Gastroesophageal sphincter (tissue), 4 donors: ENCODE results near the gene OR10G6. TPM values are rescaled to one million over a fixed set of nuclear protein-coding genes. Genes with fewer than 3 reads are reported as not detected.

Experiments
- ATAC-seq: fragments of 150-250 bp; one replicate; pipeline ENCODE4 v1.9.1; 2016; ENCODE audit warnings: mild to moderate bottlenecking, moderate library complexity
- H3K27ac ChIP-seq, 4 donors: fragments of 200-600 bp; sonication (generic) in 3 of 4; 1 replicate in 3 of 4; 2 replicates in 1 of 4; pipeline ENCODE4 v1.5.1; 2016 to 2019
- H3K27me3 ChIP-seq: fragments of 200-600 bp; sonication (generic); one replicate; pipeline ENCODE4 v1.5.1; 2019
- H3K36me3 ChIP-seq, 2 donors: fragments of 200-600 bp; sonication (generic); one replicate each; pipeline ENCODE4 v1.5.1; 2019; ENCODE audit warnings: control low read depth in 1 of 2
- H3K4me1 ChIP-seq, 3 donors: fragments of 200-600 bp; sonication (generic); 1 replicate in 2 of 3; 2 replicates in 1 of 3; pipeline ENCODE4 v1.5.1; 2016 to 2019; ENCODE audit warnings: control low read depth in 2 of 3
- H3K4me3 ChIP-seq, 2 donors: fragments of 200-600 bp; sonication (generic); one replicate each; pipeline ENCODE4 v1.5.1; 2019; ENCODE audit warnings: mild to moderate bottlenecking in 1 of 2, moderate library complexity in 1 of 2
- H3K9me3 ChIP-seq, 3 donors: fragments of 200-600 bp; sonication (generic); one replicate each; pipeline ENCODE4 v1.5.1; 2017 to 2019; ENCODE audit warnings: control low read depth in 2 of 3
- EP300 ChIP-seq: sonication (generic); formaldehyde crosslinking; IDR thresholded peaks from one replicate; pipeline ENCODE4 v1.6.1; 2017; ENCODE audit warnings: antibody characterized with exemption, mild to moderate bottlenecking
- POLR2A ChIP-seq, 2 donors: fragments of 450-650 bp; IDR thresholded peaks; one replicate each; pipeline ENCODE4 v1.6.1; 2017; ENCODE audit warnings: antibody characterized with exemption in 2 of 2, mild to moderate bottlenecking in 2 of 2, moderate library complexity in 1 of 2
- POLR2AphosphoS5 ChIP-seq: sonication (generic); formaldehyde crosslinking; IDR thresholded peaks from one replicate; pipeline ENCODE4 v1.6.1; 2017; ENCODE audit warnings: antibody characterized with exemption
- WGBS, 2 donors: methylation state at CpG; one replicate each; pipeline ENCODE4 v1.1.5; 2018; ENCODE audit warnings: low coverage in 1 of 2; 5-methylcytosine and 5-hydroxymethylcytosine counted together
- total RNA-seq, 4 donors: library from RNA; depleted of rRNA; stranded (reverse); fragments of >200 nt; gene quantifications; one replicate each; pipeline ENCODE4 v1.1.0, GENCODE V29; 2016
- TF ChIP-seq, protein P1 (sequence below), 4 experiments: fragments of 200-600 bp in 2 of 4; fragments of 450-650 bp in 2 of 4; sonication (generic) in 1 of 4; IDR thresholded peaks; one replicate each; pipeline ENCODE4 v1.5.1; 2017 to 2019; ENCODE audit warnings: antibody characterized with exemption in 4 of 4, mild to moderate bottlenecking in 2 of 4, moderate library complexity in 2 of 4

Gene OR10G6
- total RNA-seq, 4 donors from 2014 or later: not detected

DNA sequence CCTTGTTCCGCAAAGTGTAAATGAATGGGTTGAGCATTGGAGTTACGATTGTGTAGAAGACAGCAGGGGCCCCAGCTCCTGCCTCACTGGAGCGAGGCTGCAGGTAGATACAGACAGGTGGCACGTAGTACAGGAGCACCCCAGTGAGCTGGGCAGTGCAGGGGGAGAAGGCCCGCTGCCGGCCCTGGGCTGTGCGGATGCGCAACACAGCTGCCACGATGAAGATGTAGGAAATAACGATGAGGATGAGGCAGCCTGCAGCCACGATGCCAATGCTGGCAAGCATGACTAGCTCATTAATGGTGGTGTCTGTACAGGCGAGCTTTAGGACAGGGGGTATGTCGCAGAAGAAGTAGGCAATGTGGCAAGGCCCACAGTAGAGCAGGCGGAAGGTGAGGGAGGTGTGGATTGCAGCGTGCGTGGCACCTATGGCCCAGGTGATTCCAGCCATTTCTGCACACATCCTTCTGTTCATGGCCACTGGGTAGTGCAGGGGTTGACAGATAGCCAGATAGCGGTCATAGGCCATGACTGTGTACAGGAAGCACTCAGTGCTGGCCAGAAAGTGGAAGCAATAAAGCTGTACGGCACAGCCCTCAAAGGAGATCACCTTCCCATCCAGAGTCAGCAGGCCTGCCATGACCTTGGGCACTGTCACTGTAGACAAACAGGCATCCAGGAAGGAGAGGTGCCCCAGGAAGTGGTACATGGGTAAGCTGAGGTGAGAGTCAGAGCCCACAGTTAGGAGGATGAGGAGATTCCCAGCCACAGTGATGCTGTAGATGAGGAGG, 18.0 kb downstream of the OR10G6 start:
- no peak overlapping the region for H3K4me3 ChIP-seq
- H3K4me1 ChIP-seq: no peaks in the 10 kb centered on the region
- no peaks in the 10 kb centered on the region for H3K9me3 ChIP-seq
- no peak overlapping the region for H3K27ac ChIP-seq
- 76 to 86% methylated on average over 9 to 17 of the region's 18 CpGs for WGBS, 2 donors
- TF ChIP-seq, protein P1, sequence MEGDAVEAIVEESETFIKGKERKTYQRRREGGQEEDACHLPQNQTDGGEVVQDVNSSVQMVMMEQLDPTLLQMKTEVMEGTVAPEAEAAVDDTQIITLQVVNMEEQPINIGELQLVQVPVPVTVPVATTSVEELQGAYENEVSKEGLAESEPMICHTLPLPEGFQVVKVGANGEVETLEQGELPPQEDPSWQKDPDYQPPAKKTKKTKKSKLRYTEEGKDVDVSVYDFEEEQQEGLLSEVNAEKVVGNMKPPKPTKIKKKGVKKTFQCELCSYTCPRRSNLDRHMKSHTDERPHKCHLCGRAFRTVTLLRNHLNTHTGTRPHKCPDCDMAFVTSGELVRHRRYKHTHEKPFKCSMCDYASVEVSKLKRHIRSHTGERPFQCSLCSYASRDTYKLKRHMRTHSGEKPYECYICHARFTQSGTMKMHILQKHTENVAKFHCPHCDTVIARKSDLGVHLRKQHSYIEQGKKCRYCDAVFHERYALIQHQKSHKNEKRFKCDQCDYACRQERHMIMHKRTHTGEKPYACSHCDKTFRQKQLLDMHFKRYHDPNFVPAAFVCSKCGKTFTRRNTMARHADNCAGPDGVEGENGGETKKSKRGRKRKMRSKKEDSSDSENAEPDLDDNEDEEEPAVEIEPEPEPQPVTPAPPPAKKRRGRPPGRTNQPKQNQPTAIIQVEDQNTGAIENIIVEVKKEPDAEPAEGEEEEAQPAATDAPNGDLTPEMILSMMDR (IDR thresholded peaks at IDR 0.05): no peak
- no peak for TF ChIP-seq POLR2A (IDR thresholded peaks at IDR 0.05)
- no peak for TF ChIP-seq POLR2AphosphoS5
- no peak for TF ChIP-seq EP300
- no peak for ATAC-seq
- no peaks in the 10 kb centered on the region for H3K36me3 ChIP-seq
- H3K27me3 ChIP-seq: no peaks in the 10 kb centered on the region

DNA sequence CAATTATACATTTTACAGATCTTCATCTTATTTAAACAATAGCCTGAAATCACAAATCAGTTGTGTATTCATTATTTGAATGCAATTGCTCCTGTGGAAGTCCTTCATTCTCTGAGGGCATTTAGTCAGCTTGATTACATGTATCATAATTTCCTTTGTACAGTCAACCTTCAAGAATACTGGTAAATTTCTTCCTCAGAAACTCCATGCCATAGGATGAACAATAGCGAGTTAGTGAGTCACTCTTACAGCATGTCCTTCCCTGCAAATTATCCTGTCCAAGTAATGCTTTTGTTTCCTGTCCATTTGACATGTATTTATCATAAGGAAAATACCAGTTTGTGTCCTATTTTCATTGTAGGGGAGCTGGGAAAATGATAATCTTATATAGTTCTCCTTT, 21.1 kb downstream of the OR10G6 start:
- Histone ChIP-seq H3K4me3 (no peak overlapping the region), H3K4me1 (no peaks in the 10 kb centered on the region), H3K27me3 (no peaks in the 10 kb centered on the region), H3K36me3 (no peaks in the 10 kb centered on the region), H3K9me3 (no peaks in the 10 kb centered on the region), H3K27ac (no peak overlapping the region)
- TF ChIP-seq POLR2AphosphoS5: no peak
- TF ChIP-seq, protein P1 (IDR thresholded peaks at IDR 0.05): no peak
- no peak for TF ChIP-seq POLR2A (IDR thresholded peaks at IDR 0.05)
- TF ChIP-seq EP300: no peak
- 40 to 75% methylated on average over 1 of the region's 1 CpG for WGBS, 2 donors
- no peak for ATAC-seq

DNA sequence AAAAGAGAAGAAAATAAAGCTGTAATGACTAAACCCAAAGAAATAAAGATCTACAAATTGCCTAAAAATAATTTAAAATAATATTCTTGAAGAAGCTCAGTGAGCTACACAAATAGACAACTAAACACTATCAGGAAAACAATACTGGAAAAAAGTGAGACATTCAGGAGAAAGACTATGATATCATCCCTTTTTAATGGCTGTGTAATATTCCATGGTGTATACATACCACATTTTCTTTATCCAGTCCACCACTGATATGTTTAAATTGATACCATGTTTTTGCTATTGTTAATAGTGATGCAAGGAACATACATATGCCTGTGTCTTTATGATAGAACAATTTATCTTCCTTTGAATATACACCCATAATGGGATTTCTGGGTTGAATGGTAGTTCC, 38.2 kb downstream of the OR10G6 start:
- Histone ChIP-seq H3K36me3 (no peaks in the 10 kb centered on the region), H3K27me3 (no peaks in the 10 kb centered on the region), H3K4me3 (no peak overlapping the region), H3K4me1 (no peaks in the 10 kb centered on the region), H3K9me3 (peaks cover 0 to 17% (median 0%) of the 10 kb centered on the region in 3 donors), H3K27ac (no peak overlapping the region)
- no peak for TF ChIP-seq EP300
- TF ChIP-seq POLR2AphosphoS5: no peak
- no peak for ATAC-seq

DNA sequence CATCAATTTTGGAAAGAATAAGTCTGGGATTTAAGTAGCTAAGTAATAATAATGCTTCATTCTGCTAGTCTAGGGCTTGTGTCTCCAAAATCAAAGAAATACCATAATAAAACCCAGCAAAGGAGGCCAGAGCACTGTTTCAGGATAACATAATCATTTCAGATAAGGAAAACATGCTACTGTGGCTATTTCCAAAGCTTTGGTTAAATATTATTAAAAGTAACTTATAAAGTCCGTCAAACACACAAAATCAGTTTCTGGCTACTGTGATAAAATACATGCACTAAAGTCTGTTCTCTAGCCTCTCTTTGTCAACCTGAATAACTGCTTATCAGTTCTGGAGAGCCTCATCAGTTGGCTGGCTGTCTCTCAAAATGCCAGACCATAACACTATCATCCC, 49.8 kb downstream of the OR10G6 start:
- no peaks in the 10 kb centered on the region for H3K9me3 ChIP-seq
- H3K27ac ChIP-seq: no peak overlapping the region
- TF ChIP-seq EP300: no peak
- TF ChIP-seq POLR2AphosphoS5: no peak
- TF ChIP-seq, protein P1 (IDR thresholded peaks at IDR 0.05): no peak
- no peak for TF ChIP-seq POLR2A (IDR thresholded peaks at IDR 0.05)
- WGBS, 2 donors: 18 to 67% methylated on average over 1 of the region's 1 CpG
- no peak overlapping the region for H3K4me3 ChIP-seq
- no peaks in the 10 kb centered on the region for H3K4me1 ChIP-seq
- ATAC-seq: no peak
- no peaks in the 10 kb centered on the region for H3K27me3 ChIP-seq
- no peaks in the 10 kb centered on the region for H3K36me3 ChIP-seq

Other genes starting within 250 kb of the OR10G6 start
- gene OR6X1, start 240.6 kb downstream of the OR10G6 start, total RNA-seq: not detected
- not detected for gene OR6M1, start 188.8 kb downstream of the OR10G6 start, total RNA-seq
- not detected for gene TMEM225, start 109.5 kb downstream of the OR10G6 start, total RNA-seq
- not detected for gene OR8D4, start 93.0 kb downstream of the OR10G6 start, total RNA-seq
- not detected for gene OR4D5, start 55.5 kb downstream of the OR10G6 start, total RNA-seq
- gene OR6T1, start 51.3 kb downstream of the OR10G6 start, total RNA-seq: not detected
- not detected for gene OR10S1, start 17.4 kb downstream of the OR10G6 start, total RNA-seq
- gene OR10G4, start 17.8 kb upstream of the OR10G6 start, total RNA-seq: not detected
- gene OR10G9, start 27.9 kb upstream of the OR10G6 start, total RNA-seq: not detected
- gene OR10G8, start 31.6 kb upstream of the OR10G6 start, total RNA-seq: not detected
- gene OR10G7, start 46.2 kb upstream of the OR10G6 start, total RNA-seq: not detected
- gene VWA5A, start 120.3 kb upstream of the OR10G6 start, total RNA-seq: 10 to 100 TPM; 13.4 to 23.0 (median 18.6) TPM
- not detected for gene OR10D3, start 188.2 kb upstream of the OR10G6 start, total RNA-seq
- not detected for gene OR8G1, start 245.9 kb upstream of the OR10G6 start, total RNA-seq